Dendritic cell treated with granulocyte-macrophage colony-stimulating factor and Interleukin-4, amounts not matched to agents 40 ng/mL and 50 ng/mL, for 4 days (primary cell): ENCODE results near the gene ABI2.
"Not testable (repeated sequence)": the region's sequence is repeated elsewhere in the genome, so short reads cannot be mapped to it uniquely, and the experiment has no call there.

Experiments
- H3K27ac Mint-ChIP-seq: one replicate; pipeline ENCODE4 v1.8.0; 2022; ENCODE audit warnings: mild to moderate bottlenecking, mixed read lengths
- H3K27me3 Mint-ChIP-seq: one replicate; pipeline ENCODE4 v1.8.0; 2022; ENCODE audit warnings: mild to moderate bottlenecking, mixed read lengths
- H3K36me3 Mint-ChIP-seq: one replicate; pipeline ENCODE4 v1.8.0; 2022; ENCODE audit warnings: low read depth, mixed read lengths
- H3K4me1 Mint-ChIP-seq: one replicate; pipeline ENCODE4 v1.8.0; 2022; ENCODE audit warnings: low read depth, mixed read lengths
- H3K4me3 Mint-ChIP-seq: one replicate; pipeline ENCODE4 v1.8.0; 2022; ENCODE audit warnings: mild to moderate bottlenecking, moderate library complexity, mixed read lengths
- H3K9me3 Mint-ChIP-seq: one replicate; pipeline ENCODE4 v1.8.0; 2022; ENCODE audit warnings: mixed read lengths
- intact Hi-C: fragments of 100-400 bp; cut with micrococcal nuclease; formaldehyde crosslinking; loops from one replicate; pipeline ENCODE4 v1.15.0; 2022

The ABI2 gene

GRCh38 chr2:203340791-203341487 is 12.7 kb downstream of the ABI2 start:
- peaks cover 22% of the 10 kb centered on the region for H3K36me3 Mint-ChIP-seq
- no peaks in the 10 kb centered on the region for H3K27me3 Mint-ChIP-seq
- no peak overlapping the region for H3K4me3 Mint-ChIP-seq
- no peak overlapping the region for H3K27ac Mint-ChIP-seq
- intact Hi-C loops = no loop called here
- peaks cover 6% of the 10 kb centered on the region for H3K4me1 Mint-ChIP-seq
- H3K9me3 Mint-ChIP-seq = no peaks in the 10 kb centered on the region

- H3K9me3 Mint-ChIP-seq = no peaks in the 10 kb centered on the region
- intact Hi-C loops = no loop called here
- peaks cover 22% of the 10 kb centered on the region for H3K36me3 Mint-ChIP-seq
- no peaks in the 10 kb centered on the region for H3K27me3 Mint-ChIP-seq
- H3K27ac Mint-ChIP-seq = no peak overlapping the region
- peaks cover 6% of the 10 kb centered on the region for H3K4me1 Mint-ChIP-seq
- no peak overlapping the region for H3K4me3 Mint-ChIP-seq
Observed at GRCh38 chr2:203341741-203342310, 13.6 kb downstream of the ABI2 start.

- H3K4me3 Mint-ChIP-seq, H3K27ac Mint-ChIP-seq, H3K4me1 Mint-ChIP-seq, H3K9me3 Mint-ChIP-seq, H3K27me3 Mint-ChIP-seq, intact Hi-C loops: not testable (repeated sequence)
- peaks cover 22% of the 10 kb centered on the region for H3K36me3 Mint-ChIP-seq
Observed at GRCh38 chr2:203342374-203342773, 14.2 kb downstream of the ABI2 start.

GRCh38 chr2:203344667-203345066 is 16.5 kb downstream of the ABI2 start:
- H3K9me3 Mint-ChIP-seq = no peaks in the 10 kb centered on the region
- H3K36me3 Mint-ChIP-seq = peaks cover 16% of the 10 kb centered on the region
- no peak overlapping the region for H3K4me3 Mint-ChIP-seq
- H3K27me3 Mint-ChIP-seq = no peaks in the 10 kb centered on the region
- intact Hi-C loops = no loop called here
- no peak overlapping the region for H3K27ac Mint-ChIP-seq
- peaks cover 6% of the 10 kb centered on the region for H3K4me1 Mint-ChIP-seq

- Mint-ChIP-seq H3K9me3 (no peaks in the 10 kb centered on the region), H3K27me3 (no peaks in the 10 kb centered on the region), H3K36me3 (peaks cover 16% of the 10 kb centered on the region), H3K27ac (no peak overlapping the region), H3K4me1 (no peaks in the 10 kb centered on the region), H3K4me3 (no peak overlapping the region)
- intact Hi-C loops = no loop called here
Observed at GRCh38 chr2:203346612-203347011, 18.4 kb downstream of the ABI2 start.

GRCh38 chr2:203347375-203347774 is 19.2 kb downstream of the ABI2 start:
- H3K36me3 Mint-ChIP-seq = peaks cover 19% of the 10 kb centered on the region
- intact Hi-C loops = no loop called here
- H3K4me1 Mint-ChIP-seq = no peaks in the 10 kb centered on the region
- H3K9me3 Mint-ChIP-seq = no peaks in the 10 kb centered on the region
- no peak overlapping the region for H3K4me3 Mint-ChIP-seq
- no peak overlapping the region for H3K27ac Mint-ChIP-seq
- H3K27me3 Mint-ChIP-seq = no peaks in the 10 kb centered on the region

- no peaks in the 10 kb centered on the region for H3K9me3 Mint-ChIP-seq
- no peak overlapping the region for H3K4me3 Mint-ChIP-seq
- H3K27me3 Mint-ChIP-seq = no peaks in the 10 kb centered on the region
- H3K27ac Mint-ChIP-seq = no peak overlapping the region
- intact Hi-C loops = no loop called here
- peaks cover 6% of the 10 kb centered on the region for H3K36me3 Mint-ChIP-seq
- H3K4me1 Mint-ChIP-seq = no peaks in the 10 kb centered on the region
Observed at GRCh38 chr2:203352604-203353255, 24.5 kb downstream of the ABI2 start.

- no peaks in the 10 kb centered on the region for H3K4me1 Mint-ChIP-seq
- intact Hi-C loops = no loop called here
- H3K4me3 Mint-ChIP-seq = no peak overlapping the region
- H3K27ac Mint-ChIP-seq = no peak overlapping the region
- H3K9me3 Mint-ChIP-seq = no peaks in the 10 kb centered on the region
- peaks cover 12% of the 10 kb centered on the region for H3K36me3 Mint-ChIP-seq
- no peaks in the 10 kb centered on the region for H3K27me3 Mint-ChIP-seq
Observed at GRCh38 chr2:203354966-203355365, 26.8 kb downstream of the ABI2 start.

GRCh38 chr2:203359450-203359849 is 31.3 kb downstream of the ABI2 start:
- H3K4me3 Mint-ChIP-seq = no peak overlapping the region
- peaks cover 13% of the 10 kb centered on the region for H3K4me1 Mint-ChIP-seq
- H3K27ac Mint-ChIP-seq = no peak overlapping the region
- H3K9me3 Mint-ChIP-seq = no peaks in the 10 kb centered on the region
- intact Hi-C loops = no loop called here
- H3K36me3 Mint-ChIP-seq = peaks cover 6% of the 10 kb centered on the region
- H3K27me3 Mint-ChIP-seq = no peaks in the 10 kb centered on the region

- H3K4me3 Mint-ChIP-seq = no peak overlapping the region
- H3K36me3 Mint-ChIP-seq = peaks cover 6% of the 10 kb centered on the region
- H3K4me1 Mint-ChIP-seq = peaks cover 13% of the 10 kb centered on the region
- no peaks in the 10 kb centered on the region for H3K9me3 Mint-ChIP-seq
- no peak overlapping the region for H3K27ac Mint-ChIP-seq
- no peaks in the 10 kb centered on the region for H3K27me3 Mint-ChIP-seq
- intact Hi-C loops = no loop called here
Observed at GRCh38 chr2:203360833-203361430, 32.7 kb downstream of the ABI2 start.

GRCh38 chr2:203361495-203361894 is 33.3 kb downstream of the ABI2 start:
- Mint-ChIP-seq H3K9me3 (no peaks in the 10 kb centered on the region), H3K4me1 (peaks cover 13% of the 10 kb centered on the region), H3K27ac (no peak overlapping the region), H3K36me3 (peaks cover 6% of the 10 kb centered on the region), H3K4me3 (no peak overlapping the region), H3K27me3 (no peaks in the 10 kb centered on the region)
- intact Hi-C loops = no loop called here

GRCh38 chr2:203361922-203362321 is 33.7 kb downstream of the ABI2 start:
- intact Hi-C loops = no loop called here
- H3K4me3 Mint-ChIP-seq = no peak overlapping the region
- H3K27ac Mint-ChIP-seq = no peak overlapping the region
- H3K4me1 Mint-ChIP-seq = peaks cover 13% of the 10 kb centered on the region
- H3K36me3 Mint-ChIP-seq = peaks cover 6% of the 10 kb centered on the region
- no peaks in the 10 kb centered on the region for H3K27me3 Mint-ChIP-seq
- no peaks in the 10 kb centered on the region for H3K9me3 Mint-ChIP-seq

GRCh38 chr2:203366639-203367466 is 38.7 kb downstream of the ABI2 start:
- Mint-ChIP-seq H3K36me3 (no peaks in the 10 kb centered on the region), H3K27me3 (no peaks in the 10 kb centered on the region), H3K4me3 (no peak overlapping the region), H3K4me1 (no peaks in the 10 kb centered on the region), H3K27ac (no peak overlapping the region), H3K9me3 (no peaks in the 10 kb centered on the region)
- intact Hi-C loops = no loop called here

- H3K27me3 Mint-ChIP-seq, H3K36me3 Mint-ChIP-seq, H3K4me1 Mint-ChIP-seq, H3K4me3 Mint-ChIP-seq, H3K27ac Mint-ChIP-seq, H3K9me3 Mint-ChIP-seq, intact Hi-C loops: not testable (repeated sequence)
Observed at GRCh38 chr2:203372706-203373105, 44.5 kb downstream of the ABI2 start.
